Neuron (in vitro differentiated cells): Measurements from ENCODE around the gene PLXNB1.

Experiments
- H2AFZ ChIP-seq: one replicate; pipeline ENCODE4 v1.6.1; 2013; ENCODE audit warnings: low read depth, mild to moderate bottlenecking, inconsistent platforms, low read length, moderate library complexity
- H3K27me3 ChIP-seq: one replicate; pipeline ENCODE4 v1.6.1; 2013; ENCODE audit warnings: low read length; ENCODE audit not compliant: insufficient read depth
- H3K36me3 ChIP-seq: one replicate; pipeline ENCODE4 v1.6.1; 2013; ENCODE audit warnings: low read length; ENCODE audit not compliant: insufficient read depth
- H3K4me1 ChIP-seq: one replicate; pipeline ENCODE4 v1.6.1; 2013; ENCODE audit warnings: low read length; ENCODE audit not compliant: insufficient read depth
- H3K4me3 ChIP-seq: 2 replicates; pipeline ENCODE4 v1.5.1; 2013; ENCODE audit warnings: mild to moderate bottlenecking, low read length, moderate library complexity
- H3K9me3 ChIP-seq: one replicate; pipeline ENCODE4 v1.6.1; 2013; ENCODE audit warnings: low read length

Gene PLXNB1

DNA sequence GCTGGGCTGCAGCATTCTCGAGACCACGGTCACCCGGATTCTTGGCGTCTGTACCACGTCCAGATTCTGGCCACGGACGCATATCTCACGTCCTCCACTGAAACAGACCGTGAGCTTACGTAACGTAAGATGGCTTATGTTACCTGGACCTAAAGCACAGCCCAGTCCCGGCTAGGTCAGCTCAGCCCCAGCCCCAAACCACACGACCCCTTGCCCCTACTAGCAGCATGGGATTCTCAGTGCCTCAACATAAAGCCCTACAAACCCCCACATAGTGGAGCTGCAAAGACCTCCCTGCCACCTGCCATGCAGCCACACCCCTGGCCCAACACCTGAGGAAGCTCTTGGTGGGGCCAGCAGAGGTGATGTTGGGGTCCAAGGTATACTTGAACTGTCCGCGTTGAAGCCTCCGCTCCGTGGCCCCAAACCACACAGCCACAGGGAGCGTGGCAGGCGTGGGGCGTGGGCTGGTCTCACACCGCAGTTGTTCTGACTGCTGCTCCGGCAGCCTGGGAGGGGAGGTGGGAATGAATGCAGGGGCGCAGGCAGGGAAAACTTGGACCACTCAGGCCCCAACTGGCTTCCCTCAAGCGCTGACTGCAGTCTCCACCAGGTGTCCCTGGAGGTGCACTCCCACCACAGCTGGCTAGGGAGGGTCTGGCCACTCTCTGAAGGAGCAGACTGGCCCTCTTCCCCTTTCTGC lies 14.5 kb downstream of the PLXNB1 start:
- no peaks in the 10 kb centered on the region for H3K4me1 ChIP-seq
- no peaks in the 10 kb centered on the region for H3K9me3 ChIP-seq
- peaks cover 99% of the 10 kb centered on the region for H3K36me3 ChIP-seq
- H3K4me3 ChIP-seq: no peak overlapping the region
- H3K27me3 ChIP-seq: no peaks in the 10 kb centered on the region
- H2AFZ ChIP-seq: no peak overlapping the region

DNA sequence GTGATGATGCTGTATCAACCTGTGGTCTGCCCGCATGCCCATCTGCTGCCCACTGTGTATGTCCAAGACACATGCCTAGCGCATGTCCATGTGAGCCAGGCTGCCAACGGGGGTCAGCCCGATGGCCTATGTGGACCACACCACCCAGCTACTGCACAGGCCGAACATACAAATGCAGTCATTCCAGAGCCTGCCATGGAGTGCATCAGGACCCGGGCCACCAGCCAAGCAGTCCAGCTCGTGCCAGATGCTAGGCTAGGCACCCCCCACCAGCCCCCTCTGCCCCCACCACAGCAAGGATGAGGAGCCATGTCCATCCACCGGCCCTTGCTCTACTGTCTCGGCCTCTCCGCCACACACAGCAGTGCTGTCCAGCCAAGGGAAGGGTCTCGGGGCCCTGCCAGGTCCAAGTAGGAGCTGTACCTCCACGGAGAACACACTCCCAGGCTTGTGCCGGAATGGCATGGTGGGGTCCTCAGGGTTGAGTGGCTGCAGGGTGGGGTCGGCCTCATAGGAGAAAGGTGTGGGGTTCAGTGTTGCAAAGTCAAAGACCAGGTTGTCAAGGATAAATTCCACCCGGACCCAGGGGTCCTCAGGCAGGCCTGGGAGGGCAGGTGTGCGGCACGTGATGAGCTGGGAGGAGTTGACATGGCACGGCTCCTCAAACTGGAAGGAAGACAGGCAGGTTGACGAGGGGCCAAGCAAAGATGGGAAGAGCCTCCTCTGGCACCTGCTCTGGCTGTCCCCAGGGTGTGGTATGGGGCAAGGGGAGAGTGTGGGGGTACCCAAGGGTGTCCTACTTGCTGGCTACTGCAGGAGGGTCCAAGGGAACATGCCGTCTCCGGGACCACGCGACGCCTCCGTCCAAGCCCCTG lies 15.3 kb downstream of the PLXNB1 start:
- Histone ChIP-seq H3K9me3 (no peaks in the 10 kb centered on the region), H3K36me3 (peaks cover 99% of the 10 kb centered on the region), H3K4me3 (no peak overlapping the region), H3K4me1 (no peaks in the 10 kb centered on the region), H2AFZ (no peak overlapping the region), H3K27me3 (no peaks in the 10 kb centered on the region)

DNA sequence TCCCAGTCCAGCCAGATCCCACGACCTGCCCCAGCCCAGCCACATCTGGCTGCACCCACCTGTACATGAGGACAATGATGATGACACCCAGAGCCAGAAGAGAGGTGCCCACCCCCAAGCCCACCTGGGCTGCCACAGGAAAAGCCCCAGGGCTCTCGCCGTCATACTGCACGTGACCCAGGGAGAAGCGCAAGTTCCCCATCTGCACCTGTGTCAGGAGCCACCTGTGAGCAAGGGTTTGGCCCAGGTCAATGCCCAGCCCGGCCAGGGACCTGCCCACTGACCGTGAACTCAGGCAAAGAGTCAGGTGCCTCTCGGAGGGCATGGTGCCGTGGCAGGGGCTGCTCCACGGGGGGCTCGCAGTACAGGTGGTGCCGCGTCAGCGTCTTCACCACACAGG lies 16.3 kb downstream of the PLXNB1 start:
- Histone ChIP-seq H2AFZ (no peak overlapping the region), H3K4me3 (no peak overlapping the region), H3K36me3 (peaks cover 99% of the 10 kb centered on the region), H3K27me3 (no peaks in the 10 kb centered on the region), H3K4me1 (no peaks in the 10 kb centered on the region), H3K9me3 (no peaks in the 10 kb centered on the region)

DNA sequence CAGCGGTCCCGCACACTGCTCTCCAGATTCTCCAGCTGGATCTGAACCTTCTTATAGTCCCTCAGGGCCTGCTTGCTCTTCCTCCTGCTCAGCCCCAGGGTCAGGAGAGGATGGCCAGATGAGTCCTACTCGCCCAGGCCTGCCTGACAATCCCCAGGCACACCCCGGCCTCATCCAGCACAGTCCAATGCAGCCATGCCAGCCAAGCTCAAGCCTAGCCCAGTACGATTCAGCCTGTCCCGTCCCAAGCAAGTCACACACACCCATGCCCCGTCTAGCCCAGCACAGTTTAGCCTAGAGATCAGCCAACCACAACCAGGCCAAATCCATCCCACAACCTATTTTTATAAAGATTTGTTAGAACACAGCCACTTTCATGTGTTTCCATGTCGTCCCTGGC lies 16.8 kb downstream of the PLXNB1 start:
- Histone ChIP-seq H3K4me1 (no peaks in the 10 kb centered on the region), H3K9me3 (no peaks in the 10 kb centered on the region), H3K36me3 (peaks cover 98% of the 10 kb centered on the region), H2AFZ (no peak overlapping the region), H3K4me3 (no peak overlapping the region), H3K27me3 (no peaks in the 10 kb centered on the region)

DNA sequence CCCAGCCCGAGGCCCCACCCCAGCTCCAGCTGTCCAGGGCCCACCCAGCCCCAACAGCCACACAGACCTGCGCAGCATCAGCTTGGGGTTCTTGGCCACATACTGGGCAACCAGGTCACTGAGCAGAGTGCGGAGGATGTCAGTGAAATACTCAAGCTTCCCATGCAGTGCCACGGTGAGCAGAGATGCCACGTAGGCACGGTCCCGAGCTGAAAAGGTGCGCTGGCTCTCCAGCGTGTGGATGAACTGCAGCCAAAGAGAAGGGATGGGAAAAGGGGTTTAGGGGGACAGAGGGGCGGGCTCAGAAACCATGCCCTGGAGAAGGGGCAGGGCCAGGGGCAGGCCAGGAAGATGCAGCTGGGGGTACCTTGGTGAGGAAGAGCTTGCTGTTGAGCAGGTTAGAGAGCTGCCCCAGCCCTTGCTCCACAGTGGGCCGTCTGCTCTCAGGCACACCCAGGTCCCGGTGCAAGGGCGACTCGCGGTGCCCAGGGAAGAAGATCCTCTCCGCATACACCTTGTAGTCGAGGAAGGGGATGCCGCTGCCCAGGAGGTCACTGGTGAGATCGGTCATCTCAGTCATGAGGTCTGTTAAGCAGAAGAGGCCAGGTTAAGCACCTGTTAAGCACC lies 17.4 kb downstream of the PLXNB1 start:
- Histone ChIP-seq H2AFZ (no peak overlapping the region), H3K4me3 (no peak overlapping the region), H3K4me1 (no peaks in the 10 kb centered on the region), H3K27me3 (no peaks in the 10 kb centered on the region), H3K36me3 (peaks cover 96% of the 10 kb centered on the region), H3K9me3 (no peaks in the 10 kb centered on the region)

DNA sequence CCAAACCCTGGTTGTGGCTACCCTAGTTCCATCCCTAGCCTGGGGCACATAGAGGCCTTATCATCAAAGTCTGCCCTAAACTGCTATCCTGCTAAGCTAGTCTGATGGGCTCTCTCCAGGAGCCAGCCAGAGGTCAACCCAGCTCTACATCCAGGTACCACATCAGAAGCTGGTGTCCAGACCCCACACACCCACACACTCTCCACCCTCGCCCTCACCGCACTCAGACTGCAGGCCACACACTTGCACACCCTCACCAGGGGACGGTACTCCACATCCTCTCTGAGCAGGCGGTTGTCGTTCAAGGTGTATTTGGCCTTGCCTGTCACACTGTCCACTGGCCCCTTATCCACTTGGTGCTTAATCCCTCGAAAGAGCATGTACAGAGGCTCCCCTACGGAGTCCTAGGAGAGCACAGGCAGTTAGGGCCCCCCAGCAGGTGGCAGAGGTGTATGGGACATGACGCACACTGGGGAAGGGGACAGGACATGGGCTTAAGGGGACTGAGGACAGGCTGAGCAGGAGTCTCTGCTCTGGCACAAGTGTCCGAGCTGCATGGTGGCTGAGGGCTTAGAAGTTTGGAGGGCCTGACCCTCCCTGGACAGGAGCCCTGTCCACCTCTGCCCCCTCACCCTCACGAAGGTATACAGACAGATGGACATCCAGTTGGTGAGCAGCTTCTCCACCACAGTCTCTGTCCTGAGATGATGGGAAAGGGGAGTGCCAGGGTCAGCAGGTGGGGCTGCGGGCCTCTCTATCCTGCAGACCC lies 18.1 kb downstream of the PLXNB1 start:
- Histone ChIP-seq H3K4me1 (no peaks in the 10 kb centered on the region), H3K9me3 (no peaks in the 10 kb centered on the region), H3K27me3 (no peaks in the 10 kb centered on the region), H3K36me3 (peaks cover 96% of the 10 kb centered on the region), H2AFZ (no peak overlapping the region), H3K4me3 (no peak overlapping the region)

DNA sequence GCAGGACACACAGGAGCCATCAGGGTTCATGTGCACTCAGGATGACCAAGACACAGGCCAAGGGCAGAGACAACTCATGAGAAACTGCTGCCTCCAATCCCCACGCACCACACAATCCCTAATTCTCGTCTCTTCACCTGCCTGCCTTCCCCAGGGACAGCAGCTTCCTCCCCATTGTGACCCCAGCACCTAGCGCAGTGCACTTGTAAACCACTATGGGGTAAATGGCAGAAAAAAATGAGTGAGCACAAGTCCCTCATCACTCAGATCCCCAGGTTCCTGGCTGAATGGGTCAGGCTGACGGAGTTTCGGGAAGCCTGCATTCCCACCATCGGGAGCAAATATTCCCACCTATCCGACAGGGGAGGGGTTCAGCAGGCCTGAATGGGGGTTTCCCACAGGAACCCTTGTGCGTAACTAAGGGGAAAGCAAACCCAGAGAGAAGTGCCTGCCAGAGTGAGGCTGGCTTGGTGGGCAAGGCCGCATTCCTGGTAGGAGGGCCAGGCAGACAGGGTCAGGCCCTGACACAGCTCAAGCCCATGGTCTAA lies 18.8 kb downstream of the PLXNB1 start:
- no peaks in the 10 kb centered on the region for H3K4me1 ChIP-seq
- H3K9me3 ChIP-seq: no peaks in the 10 kb centered on the region
- H3K36me3 ChIP-seq: peaks cover 95% of the 10 kb centered on the region
- no peak overlapping the region for H3K4me3 ChIP-seq
- no peak overlapping the region for H2AFZ ChIP-seq
- H3K27me3 ChIP-seq: no peaks in the 10 kb centered on the region

DNA sequence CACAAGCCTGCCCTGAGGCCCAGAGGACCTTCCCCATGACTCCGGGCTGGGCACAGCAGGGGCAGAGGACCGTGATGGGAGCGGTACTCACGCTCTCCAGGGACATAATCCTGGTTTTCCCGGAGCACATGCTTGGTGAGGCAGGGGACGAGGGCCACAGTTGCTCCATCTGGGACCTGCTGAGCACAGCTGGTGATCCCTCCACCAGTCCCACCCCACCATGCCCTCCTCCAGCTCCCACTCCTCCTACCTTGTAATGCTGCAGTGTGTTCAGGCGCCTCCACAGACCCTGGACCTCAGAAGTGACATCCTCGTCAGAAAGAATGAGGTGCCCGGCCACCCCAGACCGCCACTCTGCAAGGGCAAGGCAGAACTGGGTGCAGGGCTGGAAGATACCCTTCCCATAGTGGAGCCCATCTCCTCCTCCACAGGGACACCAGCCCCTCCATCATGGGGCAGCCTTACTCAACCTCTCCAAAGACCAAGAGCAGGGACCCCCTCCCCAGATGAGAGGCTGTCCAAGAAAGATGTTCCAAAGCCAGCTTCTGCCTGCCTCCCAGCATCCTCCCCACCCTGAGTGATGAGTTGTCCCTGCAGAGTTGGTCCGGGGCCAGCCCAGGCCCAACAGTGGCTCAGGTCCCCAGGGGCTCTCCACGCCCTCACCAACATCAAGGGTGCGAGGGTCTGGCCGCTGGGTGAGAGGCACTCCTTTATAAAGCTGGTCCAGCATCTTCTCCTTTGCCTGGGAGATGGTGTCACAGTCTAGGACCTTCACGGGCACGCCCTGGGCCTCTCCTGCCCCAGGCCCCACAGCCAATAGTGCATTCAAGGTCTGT lies 19.5 kb downstream of the PLXNB1 start:
- no peaks in the 10 kb centered on the region for H3K4me1 ChIP-seq
- peaks cover 95% of the 10 kb centered on the region for H3K36me3 ChIP-seq
- H3K4me3 ChIP-seq: no peak overlapping the region

DNA sequence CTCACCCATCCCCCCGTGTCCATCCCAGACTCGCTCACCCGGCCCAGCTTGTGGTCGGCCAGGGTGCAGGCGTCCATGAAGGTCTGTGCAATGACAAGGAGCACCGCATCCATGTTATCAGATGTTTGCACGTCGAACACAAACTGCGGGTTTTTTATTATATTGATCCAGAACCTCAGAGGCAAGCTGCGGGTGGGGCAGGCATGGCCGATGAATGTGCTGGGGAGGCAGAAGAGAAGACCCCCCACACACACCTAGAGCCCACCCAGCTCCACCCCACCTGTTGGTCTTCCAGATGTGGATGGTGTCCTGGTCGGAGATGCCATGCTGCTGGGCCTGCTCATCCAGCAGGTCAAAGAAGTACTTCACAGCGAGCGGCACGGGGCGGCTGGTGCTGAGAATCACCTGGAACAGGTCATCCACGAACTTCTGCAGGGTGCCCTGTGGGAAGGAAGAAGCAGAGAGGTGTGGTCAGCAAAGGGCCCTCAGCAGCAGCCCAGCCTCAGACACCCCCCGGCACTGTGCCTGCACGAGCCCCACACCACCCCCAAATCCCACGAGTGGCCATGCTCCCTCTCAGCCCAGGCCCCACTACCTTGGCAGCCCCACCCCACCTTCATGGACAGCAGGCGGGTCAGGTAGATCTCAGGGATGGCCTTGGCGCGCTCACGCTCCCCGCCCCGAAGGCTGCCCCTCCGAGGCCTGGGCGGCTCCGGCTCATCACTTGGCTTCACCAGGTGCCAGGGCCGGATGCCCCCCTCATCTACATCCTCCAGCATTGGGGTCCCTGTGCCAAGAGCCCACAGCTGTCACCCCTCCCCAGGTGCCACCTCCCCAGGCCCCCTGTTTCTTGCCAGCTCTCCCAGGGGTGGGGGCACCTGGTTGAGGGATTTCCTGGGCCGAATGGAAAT lies 20.3 kb downstream of the PLXNB1 start:
- no peaks in the 10 kb centered on the region for H3K4me1 ChIP-seq

More for the DNA sequence above, 19.5 kb downstream of the PLXNB1 start:
- no peaks in the 10 kb centered on the region for H3K27me3 ChIP-seq
- no peak overlapping the region for H2AFZ ChIP-seq
- no peaks in the 10 kb centered on the region for H3K9me3 ChIP-seq

DNA sequence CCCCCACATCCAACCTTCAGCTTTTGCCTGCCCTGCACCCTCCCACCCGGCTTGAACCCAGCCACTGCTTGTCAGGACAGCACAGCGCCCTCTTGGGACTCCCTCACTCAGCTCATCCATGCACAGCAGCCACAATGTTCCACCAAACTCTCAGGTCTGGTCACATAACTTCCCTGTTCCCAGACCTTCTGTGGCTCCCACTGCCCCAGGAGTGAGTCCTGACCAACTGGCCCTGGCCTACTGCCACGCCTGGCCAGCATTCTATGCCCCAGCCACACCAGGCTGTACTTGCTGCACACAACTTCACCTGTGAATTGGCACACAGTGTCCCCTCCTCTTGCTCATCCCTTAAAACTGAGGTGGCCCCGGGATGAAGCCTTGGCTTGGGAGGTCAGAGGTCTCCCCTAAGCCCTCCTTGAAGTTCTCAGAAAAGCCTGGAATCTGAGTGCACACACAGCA lies 21.0 kb downstream of the PLXNB1 start:
- Histone ChIP-seq H2AFZ (no peak overlapping the region), H3K9me3 (no peaks in the 10 kb centered on the region), H3K4me1 (no peaks in the 10 kb centered on the region), H3K36me3 (peaks cover 96% of the 10 kb centered on the region), H3K4me3 (no peak overlapping the region), H3K27me3 (no peaks in the 10 kb centered on the region)

More for the DNA sequence above, 20.3 kb downstream of the PLXNB1 start:
- H3K9me3 ChIP-seq: no peaks in the 10 kb centered on the region
- no peak overlapping the region for H3K4me3 ChIP-seq
- H2AFZ ChIP-seq: no peak overlapping the region
- H3K27me3 ChIP-seq: no peaks in the 10 kb centered on the region
- peaks cover 95% of the 10 kb centered on the region for H3K36me3 ChIP-seq

DNA sequence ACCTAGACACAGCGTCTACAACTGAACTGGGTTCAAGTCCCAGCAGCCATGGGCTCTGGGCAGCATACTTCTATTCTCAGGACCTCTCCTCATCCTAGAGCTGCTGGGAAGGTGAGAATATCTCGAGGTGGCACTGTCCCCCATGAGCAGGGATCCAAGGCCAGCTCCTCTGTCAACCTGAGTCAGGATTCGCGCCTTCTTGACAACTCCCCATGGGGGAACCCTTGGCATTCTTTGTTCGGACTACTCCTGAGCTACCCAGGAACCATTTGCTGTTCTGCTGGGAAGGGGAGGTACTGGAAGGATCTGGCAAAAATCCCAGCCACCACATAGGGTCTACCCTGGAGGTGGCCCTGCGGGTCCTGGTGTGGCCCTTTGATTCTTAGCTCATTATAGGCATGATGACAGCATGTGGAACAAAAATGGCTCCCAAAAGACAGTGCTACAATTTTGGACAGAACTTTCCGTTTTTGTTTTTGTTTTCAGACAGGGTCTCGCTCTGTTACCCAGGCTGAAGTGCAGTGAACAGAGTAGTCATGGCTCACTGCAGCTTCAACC lies 22.3 kb downstream of the PLXNB1 start:
- Histone ChIP-seq H3K36me3 (peaks cover 94% of the 10 kb centered on the region), H2AFZ (no peak overlapping the region), H3K4me1 (no peaks in the 10 kb centered on the region), H3K27me3 (no peaks in the 10 kb centered on the region), H3K9me3 (no peaks in the 10 kb centered on the region), H3K4me3 (no peak overlapping the region)
